ENCODE measurements around the gene CERS6. TPM values are rescaled to one million over a fixed set of nuclear protein-coding genes. Genes with fewer than 3 reads are reported as not detected.

CERS6 gene
- total RNA-seq, 1 experiment from 2014 or later = 45.9 TPM

DNA sequence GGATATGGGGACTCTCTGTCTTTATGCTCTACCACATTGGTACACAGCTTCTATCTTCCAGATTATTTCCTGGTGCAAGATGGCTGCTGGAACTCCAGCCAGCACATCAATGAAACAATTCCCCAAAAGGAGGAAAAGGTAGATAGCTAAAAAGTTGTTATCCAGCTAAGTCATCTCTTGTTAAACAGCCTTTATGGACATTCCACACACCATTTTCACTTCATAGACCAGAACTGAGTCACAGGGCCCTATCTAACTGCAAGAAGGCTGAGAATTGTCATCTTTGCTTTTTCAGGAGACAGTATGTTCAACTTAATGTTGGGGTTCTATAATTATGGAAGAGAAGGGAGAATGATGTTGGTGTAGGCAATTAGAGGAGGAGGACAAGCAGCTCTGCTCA lies 213.1 kb downstream of the CERS6 start:
- H3K36me3 Mint-ChIP-seq (ENCODE audit: insufficient read depth, unreplicated experiment) = no peaks in the 10 kb centered on the region
- no peak for DNase-seq
- intact Hi-C loops (cut with micrococcal nuclease; ENCODE audit: unreplicated experiment) = no loop called here
- H3K9me3 Mint-ChIP-seq (ENCODE audit: low read depth, unreplicated experiment) = no peaks in the 10 kb centered on the region
- H3K27ac Mint-ChIP-seq (ENCODE audit: unreplicated experiment) = no peak overlapping the region
- H3K4me1 Mint-ChIP-seq (ENCODE audit: low read depth, unreplicated experiment) = no peaks in the 10 kb centered on the region
- H3K27me3 Mint-ChIP-seq (ENCODE audit: unreplicated experiment) = no peaks in the 10 kb centered on the region
- no TSS peak for BruUV-seq (replicated peaks)
- TF ChIP-seq CTCF (IDR thresholded peaks at IDR 0.05; ENCODE audit: unreplicated experiment) = no peak
- no peak overlapping the region for H3K4me3 Mint-ChIP-seq (ENCODE audit: low read depth, unreplicated experiment)
- CTCF ChIA-PET = interaction anchor here (0.5 kb wide), 1 partner anchor 265 kb away, joined by 4 read pairs; no protein-coding TSS in a partner anchor

DNA sequence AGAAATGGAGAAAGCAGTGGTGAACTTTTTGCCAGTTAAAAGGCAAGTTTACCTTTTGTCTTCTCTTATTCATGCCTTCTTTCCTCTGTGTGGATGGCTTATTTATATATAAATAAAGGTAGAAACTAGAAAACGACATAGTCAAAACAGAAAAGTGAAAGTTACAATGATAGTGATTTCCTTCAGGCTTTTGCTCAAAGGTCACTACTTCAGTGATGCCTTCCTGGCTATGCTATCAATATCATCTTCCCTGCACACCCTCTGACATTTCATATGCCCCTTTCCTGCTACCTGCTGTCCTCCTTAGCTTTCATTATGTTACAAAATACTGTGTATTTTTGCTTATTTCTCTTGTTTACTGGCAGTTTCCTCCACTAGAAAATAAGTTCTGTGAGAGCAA lies 214.4 kb downstream of the CERS6 start:
- H3K27ac Mint-ChIP-seq (ENCODE audit: unreplicated experiment) = no peak overlapping the region
- intact Hi-C loops (cut with micrococcal nuclease; ENCODE audit: unreplicated experiment) = no loop called here

DNA sequence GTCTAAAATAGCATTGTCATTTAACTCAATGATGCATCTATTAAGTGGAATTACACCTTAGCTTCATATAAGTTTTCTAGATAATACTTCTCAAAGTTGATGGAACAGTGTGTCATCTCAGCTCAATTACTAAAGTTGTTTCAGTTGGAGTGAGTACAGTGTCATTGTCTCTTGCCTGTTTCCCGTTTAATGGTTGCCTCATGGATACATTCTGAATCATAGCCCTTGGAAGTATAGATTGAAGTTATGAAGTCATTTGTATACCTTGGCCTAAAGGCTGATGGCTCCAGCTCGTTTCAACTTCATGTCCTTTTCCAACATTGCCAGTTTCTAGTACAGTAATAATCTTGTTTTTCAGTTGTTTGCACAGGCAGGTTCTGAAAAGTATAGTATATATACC lies 215.9 kb downstream of the CERS6 start:
- CTCF ChIA-PET = no interaction called here
- Mint-ChIP-seq H3K4me1 (ENCODE audit: low read depth, unreplicated experiment) (no peaks in the 10 kb centered on the region), H3K36me3 (ENCODE audit: insufficient read depth, unreplicated experiment) (no peaks in the 10 kb centered on the region), H3K27me3 (ENCODE audit: unreplicated experiment) (no peaks in the 10 kb centered on the region), H3K9me3 (ENCODE audit: low read depth, unreplicated experiment) (no peaks in the 10 kb centered on the region), H3K27ac (ENCODE audit: unreplicated experiment) (no peak overlapping the region), H3K4me3 (ENCODE audit: low read depth, unreplicated experiment) (no peak overlapping the region)
- BruUV-seq (replicated peaks) = no TSS peak
- intact Hi-C loops (cut with micrococcal nuclease; ENCODE audit: unreplicated experiment) = no loop called here
- no peak for TF ChIP-seq CTCF (IDR thresholded peaks at IDR 0.05; ENCODE audit: unreplicated experiment)
- no peak for DNase-seq

More for the DNA sequence above, 214.4 kb downstream of the CERS6 start:
- BruUV-seq (replicated peaks) = no TSS peak
- no peaks in the 10 kb centered on the region for H3K4me1 Mint-ChIP-seq (ENCODE audit: low read depth, unreplicated experiment)
- no peak overlapping the region for H3K4me3 Mint-ChIP-seq (ENCODE audit: low read depth, unreplicated experiment)
- H3K36me3 Mint-ChIP-seq (ENCODE audit: insufficient read depth, unreplicated experiment) = no peaks in the 10 kb centered on the region
- H3K9me3 Mint-ChIP-seq (ENCODE audit: low read depth, unreplicated experiment) = no peaks in the 10 kb centered on the region
- no peak for DNase-seq
- TF ChIP-seq CTCF (IDR thresholded peaks at IDR 0.05; ENCODE audit: unreplicated experiment) = no peak
- H3K27me3 Mint-ChIP-seq (ENCODE audit: unreplicated experiment) = no peaks in the 10 kb centered on the region
- CTCF ChIA-PET = interaction anchor here (0.6 kb wide), 1 partner anchor 59 kb away, joined by 6 read pairs; no protein-coding TSS in a partner anchor

DNA sequence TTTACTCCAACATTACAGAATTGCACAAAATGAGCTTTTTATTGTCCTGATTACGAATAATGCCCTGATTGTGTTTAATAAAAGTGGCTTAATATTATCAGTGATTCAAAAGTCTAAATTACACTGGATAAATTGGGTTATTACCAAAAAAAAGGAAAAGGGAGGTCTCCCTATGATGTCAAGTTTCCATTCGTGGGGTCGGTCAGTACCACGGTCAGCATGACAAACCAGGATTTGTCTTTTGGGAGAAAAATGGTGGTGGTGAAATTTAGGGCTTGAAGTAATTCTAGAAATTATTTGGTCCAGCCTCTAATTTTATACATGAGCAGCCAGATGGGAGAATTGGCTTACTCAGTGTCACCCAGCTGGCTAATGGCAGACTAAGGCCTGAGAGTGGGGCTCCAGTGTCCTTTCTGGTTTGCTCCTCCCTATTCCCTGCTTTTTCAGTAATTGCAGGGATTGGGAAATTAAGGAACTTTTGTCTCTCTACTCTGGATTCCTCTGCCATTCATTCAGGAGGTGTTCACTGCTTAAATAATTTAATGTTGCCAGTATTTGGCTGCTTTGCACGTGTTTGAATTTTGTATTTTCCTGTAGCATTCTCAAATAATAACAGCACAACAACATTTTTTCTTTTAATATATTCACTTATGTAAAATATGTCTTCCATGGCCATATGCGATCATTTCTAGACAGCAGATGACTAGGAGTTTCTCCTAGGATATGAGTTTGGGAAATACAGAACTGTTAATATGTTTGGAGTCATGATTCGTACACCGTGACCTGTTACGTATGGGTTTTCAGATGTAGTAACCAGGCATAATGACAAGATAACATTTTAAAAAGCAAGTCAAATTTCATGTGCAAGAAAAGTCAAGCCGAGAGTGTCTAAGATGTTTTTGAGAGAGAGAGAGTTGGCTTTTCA lies 217.5 kb downstream of the CERS6 start:
- no TSS peak for BruUV-seq (replicated peaks)
- no peak for DNase-seq
- H3K36me3 Mint-ChIP-seq (ENCODE audit: insufficient read depth, unreplicated experiment) = no peaks in the 10 kb centered on the region
- H3K27ac Mint-ChIP-seq (ENCODE audit: unreplicated experiment) = no peak overlapping the region
- no peaks in the 10 kb centered on the region for H3K9me3 Mint-ChIP-seq (ENCODE audit: low read depth, unreplicated experiment)
- TF ChIP-seq CTCF (IDR thresholded peaks at IDR 0.05; ENCODE audit: unreplicated experiment) = no peak
- no peak overlapping the region for H3K4me3 Mint-ChIP-seq (ENCODE audit: low read depth, unreplicated experiment)
- intact Hi-C loops (cut with micrococcal nuclease; ENCODE audit: unreplicated experiment) = no loop called here
- CTCF ChIA-PET = no interaction called here
- H3K27me3 Mint-ChIP-seq (ENCODE audit: unreplicated experiment) = no peaks in the 10 kb centered on the region
- no peaks in the 10 kb centered on the region for H3K4me1 Mint-ChIP-seq (ENCODE audit: low read depth, unreplicated experiment)
